Myocyte (in vitro differentiated cells): ENCODE results near the gene SLC2A6. TPM values are rescaled to one million over a fixed set of nuclear protein-coding genes. Genes with fewer than 3 reads are reported as not detected.

Experiments used
- total RNA-seq: library from RNA; depleted of rRNA; stranded (reverse); fragments of >200 nt; gene quantifications from 2 replicates; pipeline ENCODE4 v1.2.3, GENCODE V29; 2014

The SLC2A6 gene
- total RNA-seq, 1 donor from 2014 or later: 16.9 TPM

Other genes starting within 250 kb of the SLC2A6 start
- gene ABO, start 203.9 kb downstream of the SLC2A6 start, total RNA-seq: not detected in 2 replicates
- 26.7 and 30.9 TPM in 2 replicates for gene SURF6, start 142.9 kb downstream of the SLC2A6 start, total RNA-seq
- 34.7 and 37.4 TPM in 2 replicates for gene MED22, start 131.0 kb downstream of the SLC2A6 start, total RNA-seq
- 1,608 and 1,677 TPM in 2 replicates for gene RPL7A, start 130.9 kb downstream of the SLC2A6 start, total RNA-seq
- gene SURF1, start 122.6 kb downstream of the SLC2A6 start, total RNA-seq: 27.8 and 30.7 TPM in 2 replicates
- gene SURF2, start 122.5 kb downstream of the SLC2A6 start, total RNA-seq: 12.6 and 12.9 TPM in 2 replicates
- gene SURF4, start 103.0 kb downstream of the SLC2A6 start, total RNA-seq: 252 and 296 TPM in 2 replicates
- 0.21 and 2.2 TPM in 2 replicates for gene STKLD1, start 102.7 kb downstream of the SLC2A6 start, total RNA-seq
- gene REXO4, start 61.1 kb downstream of the SLC2A6 start, total RNA-seq: 28.5 and 32.7 TPM in 2 replicates
- gene ADAMTS13, start 56.7 kb downstream of the SLC2A6 start, total RNA-seq: 1.2 and 2.5 TPM in 2 replicates
- gene CACFD1, start 19.1 kb downstream of the SLC2A6 start, total RNA-seq: 20.2 and 26.6 TPM in 2 replicates
- 441 and 664 TPM in 2 replicates for gene MYMK, start 45.9 kb upstream of the SLC2A6 start, total RNA-seq
- gene ADAMTSL2, start 55.6 kb upstream of the SLC2A6 start, total RNA-seq: 4.7 and 8.1 TPM in 2 replicates
- not detected in 2 replicates for gene FAM163B, start 130.3 kb upstream of the SLC2A6 start, total RNA-seq
- 0.16 and 1.5 TPM in 2 replicates for gene DBH, start 157.3 kb upstream of the SLC2A6 start, total RNA-seq